GM19025 (cell line): ENCODE measurements around the gene ZSWIM5.
"Not testable (repeated sequence)": the region's sequence is repeated elsewhere in the genome, so short reads cannot be mapped to it uniquely, and the experiment has no call there.

ENCODE experiments used
- ATAC-seq: cut with Tn5 transposase; IDR thresholded peaks from one replicate; pipeline ENCODE4 v1.9.1; 2021; ENCODE audit warnings: mild to moderate bottlenecking, low read depth, moderate library complexity; ENCODE audit not compliant: unreplicated experiment

Gene ZSWIM5

GRCh38 chr1:45008516-45008915 lies 197.9 kb downstream of the ZSWIM5 start:
- no peak for ATAC-seq

- ATAC-seq: no peak
Measured at GRCh38 chr1:45008076-45008475, 198.3 kb downstream of the ZSWIM5 start.

GRCh38 chr1:45007311-45007710 lies 199.1 kb downstream of the ZSWIM5 start:
- no peak for ATAC-seq

DNA sequence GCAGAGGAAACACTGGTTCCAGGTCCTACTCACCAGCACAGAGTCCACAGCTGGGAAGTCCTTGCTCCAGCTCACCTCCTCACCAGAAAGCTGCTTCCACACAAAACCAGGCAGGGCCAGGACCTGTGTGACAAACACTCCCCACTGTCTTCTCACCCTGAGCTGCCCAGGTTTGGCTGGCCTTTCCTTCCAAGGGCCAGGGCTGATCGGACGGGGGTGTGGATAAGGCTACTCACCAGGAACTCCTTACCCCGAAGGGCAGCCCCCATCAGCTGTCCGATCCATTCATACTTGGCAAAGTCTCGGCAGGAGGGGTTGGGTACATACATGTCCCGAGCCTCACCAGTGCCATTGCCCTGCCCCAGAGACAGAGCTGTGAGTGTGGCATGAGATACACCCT lies 200.6 kb downstream of the ZSWIM5 start:
- no peak for ATAC-seq

DNA sequence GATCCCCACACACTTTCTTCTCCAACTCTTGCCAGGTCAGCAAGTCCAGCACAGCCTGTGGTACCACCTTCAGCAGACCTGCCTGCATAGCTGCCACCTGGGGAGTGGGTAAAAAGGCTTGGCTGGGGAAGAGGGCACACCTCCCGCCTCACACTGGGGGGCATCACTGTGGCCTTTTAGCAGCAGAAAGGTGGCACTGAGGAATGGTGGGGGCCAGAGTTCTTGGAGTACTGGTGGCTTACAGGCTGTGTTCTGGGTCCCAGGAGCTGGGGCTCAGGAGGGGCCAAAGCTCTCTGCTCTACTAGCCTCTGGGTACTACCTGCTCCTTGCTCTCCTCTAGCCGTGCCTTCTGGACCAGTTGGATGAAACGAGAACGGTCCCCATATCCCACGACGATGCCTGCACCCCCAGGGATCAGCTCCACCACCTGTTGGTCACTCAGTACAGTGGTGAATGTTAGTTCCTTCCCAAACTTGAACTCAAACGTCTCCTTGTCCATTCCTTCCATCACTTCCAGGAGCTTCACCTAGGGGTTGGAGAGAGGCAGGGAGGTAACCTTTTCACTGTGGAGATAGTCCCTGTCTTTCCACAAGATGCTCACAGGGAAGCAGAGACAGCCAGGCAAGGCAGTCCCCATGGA lies 202.0 kb downstream of the ZSWIM5 start:
- no peak for ATAC-seq

DNA sequence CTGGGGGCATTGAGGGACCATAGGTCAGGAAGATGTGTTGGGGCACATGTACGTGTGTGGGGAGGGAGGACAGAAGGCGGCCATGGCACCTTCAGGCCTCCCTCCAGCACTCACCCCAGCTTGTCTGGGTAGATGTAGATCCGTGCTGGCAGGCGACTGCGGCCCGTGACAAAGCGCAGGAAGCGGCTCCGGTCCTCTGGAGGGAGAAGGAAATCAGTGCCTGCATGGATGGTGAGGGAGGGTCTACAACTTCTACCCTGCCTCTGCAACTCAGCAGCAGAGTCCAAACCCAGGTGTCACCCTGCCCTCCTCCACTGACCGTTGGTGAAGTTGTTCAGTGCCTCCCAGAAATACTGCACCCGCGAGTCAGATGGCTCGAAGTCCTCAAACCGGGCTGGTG lies 202.7 kb downstream of the ZSWIM5 start:
- ATAC-seq: no peak

- ATAC-seq: no peak
Measured at GRCh38 chr1:45002650-45003645, 203.5 kb downstream of the ZSWIM5 start.

GRCh38 chr1:45001576-45001975 lies 204.8 kb downstream of the ZSWIM5 start:
- not testable (repeated sequence) for ATAC-seq

DNA sequence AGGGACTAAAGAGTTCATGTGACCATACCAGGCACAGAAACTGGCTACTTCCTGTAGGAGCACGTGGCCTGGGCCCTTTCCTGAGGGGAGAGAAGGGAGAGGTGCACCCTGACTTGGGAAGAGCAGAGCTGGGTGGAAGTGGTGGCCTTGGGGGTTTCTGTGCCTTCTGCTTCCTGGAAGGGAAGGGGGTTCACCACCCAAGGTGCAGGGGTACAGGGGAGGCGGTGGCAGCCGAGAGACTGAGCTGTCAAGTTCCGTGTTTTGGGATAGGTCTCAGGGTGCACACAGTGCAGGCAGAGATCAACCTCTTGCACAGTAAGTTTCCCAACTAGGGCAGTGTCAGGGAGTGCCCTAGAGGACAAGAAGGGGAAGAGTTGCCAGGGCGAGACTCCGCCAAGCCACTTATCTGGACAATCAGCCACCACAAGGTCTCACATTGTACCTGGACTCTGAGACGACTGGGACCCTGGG lies 205.4 kb downstream of the ZSWIM5 start:
- no peak for ATAC-seq

- no peak for ATAC-seq
Measured at GRCh38 chr1:44999232-44999631, 207.2 kb downstream of the ZSWIM5 start.

GRCh38 chr1:44995467-44996238 lies 210.8 kb downstream of the ZSWIM5 start:
- no peak for ATAC-seq

DNA sequence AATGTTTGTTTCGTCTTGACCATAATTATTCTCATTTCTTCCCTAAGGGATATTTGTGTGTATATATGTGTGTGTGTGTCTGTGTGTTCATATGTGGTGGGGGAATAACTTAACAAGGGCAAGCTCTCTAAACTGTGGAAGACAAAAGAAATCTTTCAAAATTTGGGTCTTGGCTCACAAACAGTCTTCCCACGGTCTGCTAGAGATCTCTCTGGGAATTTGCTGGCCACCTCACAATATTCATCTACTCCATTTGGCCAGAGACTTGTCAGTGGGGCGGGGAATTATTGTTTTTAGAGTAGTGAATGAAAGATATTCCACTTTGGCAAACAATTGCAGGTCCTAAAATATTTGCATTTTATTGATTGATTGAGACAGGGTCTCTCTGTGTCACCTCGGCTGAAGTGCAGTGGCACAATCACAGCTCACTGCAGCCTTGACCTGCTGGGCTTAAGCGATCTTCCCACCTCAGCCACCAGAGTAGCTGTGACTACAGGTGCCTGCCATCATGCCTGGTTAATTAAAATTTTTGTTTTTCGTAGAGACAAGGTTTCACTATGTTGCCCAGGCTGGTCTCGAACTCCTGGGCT lies 212.0 kb downstream of the ZSWIM5 start:
- no peak for ATAC-seq

- no peak for ATAC-seq
Measured at GRCh38 chr1:44988531-44989156, 217.8 kb downstream of the ZSWIM5 start.

- no peak for ATAC-seq
Measured at GRCh38 chr1:44985747-44986359, 220.6 kb downstream of the ZSWIM5 start.

DNA sequence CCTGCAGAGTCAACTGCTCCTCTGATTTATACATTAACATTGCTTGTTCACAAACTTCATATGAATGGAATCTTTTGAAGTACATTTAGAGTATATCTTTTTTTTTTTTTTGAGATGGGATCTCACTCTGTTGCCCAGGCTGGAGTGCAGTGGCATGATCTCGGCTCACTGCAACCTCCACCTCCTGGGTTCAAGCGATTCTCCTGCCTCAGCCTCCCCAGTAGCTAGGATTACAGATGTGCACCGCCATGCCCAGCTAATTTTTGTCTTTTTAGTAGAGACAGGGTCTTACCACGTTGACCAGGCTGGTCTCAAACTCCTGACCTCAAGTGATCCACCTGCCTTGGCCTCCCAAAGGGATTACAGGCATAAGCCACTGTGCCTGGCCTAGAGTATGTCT lies 229.0 kb downstream of the ZSWIM5 start:
- not testable (repeated sequence) for ATAC-seq

DNA sequence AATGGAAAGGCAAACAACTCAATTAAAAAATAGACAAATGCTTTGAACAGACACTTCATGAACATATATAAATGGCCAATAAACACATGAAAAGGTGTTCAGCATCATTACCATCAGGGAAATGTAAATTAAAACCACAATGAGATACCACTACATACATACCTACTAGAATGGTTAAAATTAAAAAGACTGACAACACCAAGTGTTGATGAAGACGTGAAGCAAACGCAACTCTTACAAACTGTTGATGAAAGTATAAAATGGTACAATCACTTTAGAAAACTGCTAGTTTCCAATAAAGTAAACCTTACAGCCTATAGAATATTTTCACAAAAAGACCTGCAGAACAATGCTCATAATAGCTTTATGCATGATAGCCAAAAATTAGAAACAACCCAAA lies 230.2 kb downstream of the ZSWIM5 start:
- no peak for ATAC-seq

- no peak for ATAC-seq
Measured at GRCh38 chr1:44973645-44974044, 232.8 kb downstream of the ZSWIM5 start.

GRCh38 chr1:44970317-44970716 lies 236.1 kb downstream of the ZSWIM5 start:
- no peak for ATAC-seq
